Measurements from ENCODE around the gene LYSMD4.

LYSMD4 gene

DNA sequence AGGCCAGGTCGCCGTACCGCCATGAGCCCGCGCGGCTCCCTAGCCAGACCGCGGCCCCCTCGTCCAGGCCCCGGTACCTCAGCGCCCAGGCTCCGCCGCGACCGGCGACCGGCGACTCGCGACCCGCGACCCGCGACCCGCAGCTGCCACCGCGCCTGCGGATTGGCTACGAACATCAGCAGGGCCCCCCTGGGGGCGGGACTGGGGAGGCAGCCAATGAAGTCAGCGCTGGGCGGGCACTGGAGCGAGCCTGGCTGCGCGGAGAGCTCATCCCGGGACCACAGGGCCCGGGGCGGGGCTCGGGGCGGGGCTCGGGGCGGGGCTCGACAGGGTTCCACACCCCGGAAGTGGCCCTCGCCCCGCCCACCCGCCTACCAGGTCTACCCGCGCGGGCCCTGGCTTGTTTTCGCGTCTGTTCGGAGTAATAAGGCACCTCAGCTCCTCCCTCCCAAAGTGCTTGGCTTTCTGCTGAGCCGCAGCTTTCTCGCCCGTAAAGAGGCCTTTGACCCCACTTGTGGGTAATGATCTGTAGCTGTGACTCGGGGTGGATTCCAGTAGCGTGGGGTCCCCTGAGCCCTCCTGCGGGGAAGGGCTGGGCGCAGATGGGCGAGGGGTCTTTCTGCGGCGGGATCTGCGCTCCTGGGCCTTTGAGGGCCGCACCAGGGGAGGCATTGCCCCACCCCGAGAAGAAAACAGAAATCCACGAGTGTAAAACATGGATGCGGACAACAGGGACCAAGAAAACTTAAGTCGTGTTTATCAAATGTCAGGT is at the start of gene LYSMD4 (continued):
- TF ChIP-seq, protein P1, sequence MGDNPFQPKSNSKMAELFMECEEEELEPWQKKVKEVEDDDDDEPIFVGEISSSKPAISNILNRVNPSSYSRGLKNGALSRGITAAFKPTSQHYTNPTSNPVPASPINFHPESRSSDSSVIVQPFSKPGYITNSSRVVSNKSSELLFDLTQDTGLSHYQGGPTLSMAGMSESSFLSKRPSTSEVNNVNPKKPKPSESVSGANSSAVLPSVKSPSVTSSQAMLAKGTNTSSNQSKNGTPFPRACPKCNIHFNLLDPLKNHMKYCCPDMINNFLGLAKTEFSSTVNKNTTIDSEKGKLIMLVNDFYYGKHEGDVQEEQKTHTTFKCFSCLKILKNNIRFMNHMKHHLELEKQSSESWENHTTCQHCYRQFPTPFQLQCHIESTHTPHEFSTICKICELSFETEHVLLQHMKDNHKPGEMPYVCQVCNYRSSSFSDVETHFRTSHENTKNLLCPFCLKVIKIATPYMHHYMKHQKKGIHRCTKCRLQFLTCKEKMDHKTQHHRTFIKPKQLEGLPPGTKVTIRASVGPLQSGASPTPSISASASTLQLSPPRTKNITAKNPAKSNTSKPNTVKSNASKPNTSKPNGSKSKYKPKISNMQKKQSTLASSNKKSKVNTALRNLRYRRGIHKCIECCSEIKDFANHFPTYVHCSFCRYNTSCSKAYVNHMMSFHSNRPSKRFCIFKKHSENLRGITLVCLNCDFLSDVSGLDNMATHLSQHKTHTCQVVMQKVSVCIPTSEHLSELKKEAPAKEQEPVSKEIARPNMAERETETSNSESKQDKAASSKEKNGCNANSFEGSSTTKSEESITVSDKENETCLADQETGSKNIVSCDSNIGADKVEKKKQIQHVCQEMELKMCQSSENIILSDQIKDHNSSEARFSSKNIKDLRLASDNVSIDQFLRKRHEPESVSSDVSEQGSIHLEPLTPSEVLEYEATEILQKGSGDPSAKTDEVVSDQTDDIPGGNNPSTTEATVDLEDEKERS (tag by site-specific recombination; IDR thresholded peaks at IDR 0.05): no peak
- no peak for TF ChIP-seq ZNF175 (tag by site-specific recombination; IDR thresholded peaks at IDR 0.05)
- TF ChIP-seq ZNF426 (tag by site-specific recombination; IDR thresholded peaks at IDR 0.05): no peak
- TF ChIP-seq BCL11A (tag by site-specific recombination; IDR thresholded peaks at IDR 0.05; ENCODE audit: low read depth): no peak
- TF ChIP-seq ZNF341 (tag by site-specific recombination; IDR thresholded peaks at IDR 0.05; ENCODE audit: low read depth): no peak
- TF ChIP-seq ZNF404 (tag by site-specific recombination; IDR thresholded peaks at IDR 0.05): no peak
- TF ChIP-seq, protein P2, sequence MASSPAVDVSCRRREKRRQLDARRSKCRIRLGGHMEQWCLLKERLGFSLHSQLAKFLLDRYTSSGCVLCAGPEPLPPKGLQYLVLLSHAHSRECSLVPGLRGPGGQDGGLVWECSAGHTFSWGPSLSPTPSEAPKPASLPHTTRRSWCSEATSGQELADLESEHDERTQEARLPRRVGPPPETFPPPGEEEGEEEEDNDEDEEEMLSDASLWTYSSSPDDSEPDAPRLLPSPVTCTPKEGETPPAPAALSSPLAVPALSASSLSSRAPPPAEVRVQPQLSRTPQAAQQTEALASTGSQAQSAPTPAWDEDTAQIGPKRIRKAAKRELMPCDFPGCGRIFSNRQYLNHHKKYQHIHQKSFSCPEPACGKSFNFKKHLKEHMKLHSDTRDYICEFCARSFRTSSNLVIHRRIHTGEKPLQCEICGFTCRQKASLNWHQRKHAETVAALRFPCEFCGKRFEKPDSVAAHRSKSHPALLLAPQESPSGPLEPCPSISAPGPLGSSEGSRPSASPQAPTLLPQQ (tag by site-specific recombination; IDR thresholded peaks at IDR 0.05): no peak
- TF ChIP-seq, protein P3, sequence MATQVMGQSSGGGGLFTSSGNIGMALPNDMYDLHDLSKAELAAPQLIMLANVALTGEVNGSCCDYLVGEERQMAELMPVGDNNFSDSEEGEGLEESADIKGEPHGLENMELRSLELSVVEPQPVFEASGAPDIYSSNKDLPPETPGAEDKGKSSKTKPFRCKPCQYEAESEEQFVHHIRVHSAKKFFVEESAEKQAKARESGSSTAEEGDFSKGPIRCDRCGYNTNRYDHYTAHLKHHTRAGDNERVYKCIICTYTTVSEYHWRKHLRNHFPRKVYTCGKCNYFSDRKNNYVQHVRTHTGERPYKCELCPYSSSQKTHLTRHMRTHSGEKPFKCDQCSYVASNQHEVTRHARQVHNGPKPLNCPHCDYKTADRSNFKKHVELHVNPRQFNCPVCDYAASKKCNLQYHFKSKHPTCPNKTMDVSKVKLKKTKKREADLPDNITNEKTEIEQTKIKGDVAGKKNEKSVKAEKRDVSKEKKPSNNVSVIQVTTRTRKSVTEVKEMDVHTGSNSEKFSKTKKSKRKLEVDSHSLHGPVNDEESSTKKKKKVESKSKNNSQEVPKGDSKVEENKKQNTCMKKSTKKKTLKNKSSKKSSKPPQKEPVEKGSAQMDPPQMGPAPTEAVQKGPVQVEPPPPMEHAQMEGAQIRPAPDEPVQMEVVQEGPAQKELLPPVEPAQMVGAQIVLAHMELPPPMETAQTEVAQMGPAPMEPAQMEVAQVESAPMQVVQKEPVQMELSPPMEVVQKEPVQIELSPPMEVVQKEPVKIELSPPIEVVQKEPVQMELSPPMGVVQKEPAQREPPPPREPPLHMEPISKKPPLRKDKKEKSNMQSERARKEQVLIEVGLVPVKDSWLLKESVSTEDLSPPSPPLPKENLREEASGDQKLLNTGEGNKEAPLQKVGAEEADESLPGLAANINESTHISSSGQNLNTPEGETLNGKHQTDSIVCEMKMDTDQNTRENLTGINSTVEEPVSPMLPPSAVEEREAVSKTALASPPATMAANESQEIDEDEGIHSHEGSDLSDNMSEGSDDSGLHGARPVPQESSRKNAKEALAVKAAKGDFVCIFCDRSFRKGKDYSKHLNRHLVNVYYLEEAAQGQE (tag by site-specific recombination; IDR thresholded peaks at IDR 0.05): no peak
- TF ChIP-seq ZNF394 (tag by site-specific recombination; IDR thresholded peaks at IDR 0.05; ENCODE audit: borderline replicate concordance): peak; percentile 65; the same call in 1 of the 2 replicates
- TF ChIP-seq SP7 (tag by site-specific recombination; IDR thresholded peaks at IDR 0.05): peak; percentile 56; the same call in 1 of the 2 replicates
- no peak for TF ChIP-seq ZNF529 (tag by site-specific recombination; IDR thresholded peaks at IDR 0.05; ENCODE audit: insufficient replicate concordance)
- TF ChIP-seq SETDB1 (IDR thresholded peaks at IDR 0.05; ENCODE audit: insufficient read length, low read length): no peak
- no peak for TF ChIP-seq ZNF777 (tag by site-specific recombination; IDR thresholded peaks at IDR 0.05; ENCODE audit: borderline replicate concordance)
- TF ChIP-seq ZNF555 (tag by site-specific recombination; conservative IDR thresholded peaks at IDR 0.05): no peak
- TF ChIP-seq, protein P4, sequence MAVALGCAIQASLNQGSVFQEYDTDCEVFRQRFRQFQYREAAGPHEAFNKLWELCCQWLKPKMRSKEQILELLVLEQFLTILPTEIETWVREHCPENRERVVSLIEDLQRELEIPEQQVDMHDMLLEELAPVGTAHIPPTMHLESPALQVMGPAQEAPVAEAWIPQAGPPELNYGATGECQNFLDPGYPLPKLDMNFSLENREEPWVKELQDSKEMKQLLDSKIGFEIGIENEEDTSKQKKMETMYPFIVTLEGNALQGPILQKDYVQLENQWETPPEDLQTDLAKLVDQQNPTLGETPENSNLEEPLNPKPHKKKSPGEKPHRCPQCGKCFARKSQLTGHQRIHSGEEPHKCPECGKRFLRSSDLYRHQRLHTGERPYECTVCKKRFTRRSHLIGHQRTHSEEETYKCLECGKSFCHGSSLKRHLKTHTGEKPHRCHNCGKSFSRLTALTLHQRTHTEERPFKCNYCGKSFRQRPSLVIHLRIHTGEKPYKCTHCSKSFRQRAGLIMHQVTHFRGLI (tag by site-specific recombination; IDR thresholded peaks at IDR 0.05): no peak
- TF ChIP-seq, protein P5, sequence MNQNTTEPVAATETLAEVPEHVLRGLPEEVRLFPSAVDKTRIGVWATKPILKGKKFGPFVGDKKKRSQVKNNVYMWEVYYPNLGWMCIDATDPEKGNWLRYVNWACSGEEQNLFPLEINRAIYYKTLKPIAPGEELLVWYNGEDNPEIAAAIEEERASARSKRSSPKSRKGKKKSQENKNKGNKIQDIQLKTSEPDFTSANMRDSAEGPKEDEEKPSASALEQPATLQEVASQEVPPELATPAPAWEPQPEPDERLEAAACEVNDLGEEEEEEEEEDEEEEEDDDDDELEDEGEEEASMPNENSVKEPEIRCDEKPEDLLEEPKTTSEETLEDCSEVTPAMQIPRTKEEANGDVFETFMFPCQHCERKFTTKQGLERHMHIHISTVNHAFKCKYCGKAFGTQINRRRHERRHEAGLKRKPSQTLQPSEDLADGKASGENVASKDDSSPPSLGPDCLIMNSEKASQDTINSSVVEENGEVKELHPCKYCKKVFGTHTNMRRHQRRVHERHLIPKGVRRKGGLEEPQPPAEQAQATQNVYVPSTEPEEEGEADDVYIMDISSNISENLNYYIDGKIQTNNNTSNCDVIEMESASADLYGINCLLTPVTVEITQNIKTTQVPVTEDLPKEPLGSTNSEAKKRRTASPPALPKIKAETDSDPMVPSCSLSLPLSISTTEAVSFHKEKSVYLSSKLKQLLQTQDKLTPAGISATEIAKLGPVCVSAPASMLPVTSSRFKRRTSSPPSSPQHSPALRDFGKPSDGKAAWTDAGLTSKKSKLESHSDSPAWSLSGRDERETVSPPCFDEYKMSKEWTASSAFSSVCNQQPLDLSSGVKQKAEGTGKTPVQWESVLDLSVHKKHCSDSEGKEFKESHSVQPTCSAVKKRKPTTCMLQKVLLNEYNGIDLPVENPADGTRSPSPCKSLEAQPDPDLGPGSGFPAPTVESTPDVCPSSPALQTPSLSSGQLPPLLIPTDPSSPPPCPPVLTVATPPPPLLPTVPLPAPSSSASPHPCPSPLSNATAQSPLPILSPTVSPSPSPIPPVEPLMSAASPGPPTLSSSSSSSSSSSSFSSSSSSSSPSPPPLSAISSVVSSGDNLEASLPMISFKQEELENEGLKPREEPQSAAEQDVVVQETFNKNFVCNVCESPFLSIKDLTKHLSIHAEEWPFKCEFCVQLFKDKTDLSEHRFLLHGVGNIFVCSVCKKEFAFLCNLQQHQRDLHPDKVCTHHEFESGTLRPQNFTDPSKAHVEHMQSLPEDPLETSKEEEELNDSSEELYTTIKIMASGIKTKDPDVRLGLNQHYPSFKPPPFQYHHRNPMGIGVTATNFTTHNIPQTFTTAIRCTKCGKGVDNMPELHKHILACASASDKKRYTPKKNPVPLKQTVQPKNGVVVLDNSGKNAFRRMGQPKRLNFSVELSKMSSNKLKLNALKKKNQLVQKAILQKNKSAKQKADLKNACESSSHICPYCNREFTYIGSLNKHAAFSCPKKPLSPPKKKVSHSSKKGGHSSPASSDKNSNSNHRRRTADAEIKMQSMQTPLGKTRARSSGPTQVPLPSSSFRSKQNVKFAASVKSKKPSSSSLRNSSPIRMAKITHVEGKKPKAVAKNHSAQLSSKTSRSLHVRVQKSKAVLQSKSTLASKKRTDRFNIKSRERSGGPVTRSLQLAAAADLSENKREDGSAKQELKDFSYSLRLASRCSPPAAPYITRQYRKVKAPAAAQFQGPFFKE (tag by site-specific recombination; IDR thresholded peaks at IDR 0.05; ENCODE audit: borderline replicate concordance): no peak
- peak; percentile 54 for TF ChIP-seq KLF10 (tag by site-specific recombination; IDR thresholded peaks at IDR 0.05)
- no peak for TF ChIP-seq SCRT2 (tag by site-specific recombination; IDR thresholded peaks at IDR 0.05)
- 0 out of 2 replicates have a peak, but pooled peaks have one; percentile 14 for TF ChIP-seq ZNF324 (tag by site-specific recombination; IDR thresholded peaks at IDR 0.05)
- no peak for TF ChIP-seq ZNF473 (tag by site-specific recombination; IDR thresholded peaks at IDR 0.05)
- no peak for TF ChIP-seq ZNF19 (tag by site-specific recombination; IDR thresholded peaks at IDR 0.05; ENCODE audit: low read depth)
- TF ChIP-seq, protein P6, sequence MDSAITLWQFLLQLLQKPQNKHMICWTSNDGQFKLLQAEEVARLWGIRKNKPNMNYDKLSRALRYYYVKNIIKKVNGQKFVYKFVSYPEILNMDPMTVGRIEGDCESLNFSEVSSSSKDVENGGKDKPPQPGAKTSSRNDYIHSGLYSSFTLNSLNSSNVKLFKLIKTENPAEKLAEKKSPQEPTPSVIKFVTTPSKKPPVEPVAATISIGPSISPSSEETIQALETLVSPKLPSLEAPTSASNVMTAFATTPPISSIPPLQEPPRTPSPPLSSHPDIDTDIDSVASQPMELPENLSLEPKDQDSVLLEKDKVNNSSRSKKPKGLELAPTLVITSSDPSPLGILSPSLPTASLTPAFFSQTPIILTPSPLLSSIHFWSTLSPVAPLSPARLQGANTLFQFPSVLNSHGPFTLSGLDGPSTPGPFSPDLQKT (IDR thresholded peaks at IDR 0.05; ENCODE audit: borderline replicate concordance, low read depth, low read length): no peak

All from HEK293 (cell line).